Measurements from ENCODE around the gene AKAP11.

The AKAP11 gene

GRCh38 chr13:42334329-42334706, 62.4 kb downstream of the AKAP11 start:
- DNase-seq, result peak in 1 of 2 donors; percentile 8

GRCh38 chr13:42337808-42338600, 66.1 kb downstream of the AKAP11 start:
- no peak for DNase-seq

- no peak for DNase-seq
Observed at GRCh38 chr13:42345367-42345766, 73.4 kb downstream of the AKAP11 start.

GRCh38 chr13:42348576-42348975, 76.6 kb downstream of the AKAP11 start:
- DNase-seq, result no peak

GRCh38 chr13:42350141-42350540, 78.2 kb downstream of the AKAP11 start:
- DNase-seq, result no peak

DNA sequence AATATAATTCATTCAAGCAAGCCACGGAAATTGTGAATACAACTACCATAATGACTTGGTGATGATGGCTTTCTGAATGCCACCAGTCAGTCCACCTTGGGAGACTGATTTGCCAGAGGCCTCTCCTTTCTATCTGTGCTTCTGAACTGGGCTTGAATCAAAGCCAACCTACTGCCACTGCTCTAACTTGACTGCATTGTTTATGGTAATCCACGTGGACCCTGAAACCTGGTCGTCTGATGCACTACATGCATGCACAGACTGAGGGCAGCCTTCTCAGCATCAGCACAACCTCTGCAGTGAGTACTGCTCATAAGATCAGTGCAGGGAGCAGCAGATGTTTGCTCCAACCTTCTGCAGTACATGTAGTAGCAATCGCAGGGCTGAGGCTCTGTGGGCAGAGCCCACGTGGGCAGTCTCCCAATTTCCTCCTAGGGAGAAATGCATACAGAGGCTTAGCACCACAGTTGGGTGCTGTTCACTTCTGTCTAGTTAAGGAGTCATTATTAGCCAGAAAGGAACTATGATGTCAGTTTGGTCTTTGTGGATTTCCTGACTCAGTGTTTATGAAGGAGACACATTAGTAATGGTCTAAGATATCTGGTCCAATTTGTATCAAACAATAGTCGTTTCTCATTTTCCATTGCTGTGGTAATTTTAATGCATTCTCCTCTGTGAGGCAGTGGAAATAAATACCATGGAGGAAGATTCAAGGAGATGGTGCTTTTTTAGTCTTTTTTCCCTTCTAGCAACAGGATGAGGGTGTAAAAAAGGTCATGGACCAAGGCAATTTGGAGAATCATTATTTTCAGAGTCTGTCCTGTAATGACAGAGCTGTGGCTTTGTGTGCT, 82.5 kb downstream of the AKAP11 start:
- peak; percentile 34 to 42 for DNase-seq

- DNase-seq, result peak; percentile 62 to 64
Observed at GRCh38 chr13:42355092-42355485, 83.1 kb downstream of the AKAP11 start.

GRCh38 chr13:42355491-42356183, 83.7 kb downstream of the AKAP11 start:
- no peak for DNase-seq

GRCh38 chr13:42356184-42356575, 84.2 kb downstream of the AKAP11 start:
- DNase-seq, result peak in 1 of 2 donors; percentile 35

DNA sequence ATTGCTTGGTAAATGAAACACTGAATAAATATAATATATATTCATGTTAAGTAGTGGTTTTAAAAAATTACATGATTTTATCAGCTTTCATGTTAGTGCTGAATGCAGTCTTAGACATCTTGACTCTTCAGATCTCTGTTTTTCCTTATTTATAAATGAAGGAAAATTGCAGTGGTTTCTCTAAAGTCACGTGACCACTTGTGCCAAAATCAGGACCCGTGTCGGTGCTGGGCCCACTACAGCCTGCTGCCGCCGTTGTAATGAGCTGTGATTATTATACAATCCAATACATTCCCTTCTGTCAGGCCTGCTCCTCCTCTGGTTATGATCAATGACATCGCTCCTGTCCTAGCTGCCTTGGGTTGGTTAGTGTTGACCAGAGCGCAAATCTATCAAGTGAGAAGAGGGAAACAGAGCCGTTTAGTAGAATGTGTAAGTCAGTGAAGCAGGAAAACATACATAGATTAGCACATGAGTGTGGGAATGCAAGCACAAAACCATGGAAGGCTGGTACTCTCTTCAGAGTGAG, 88.2 kb downstream of the AKAP11 start:
- no peak for DNase-seq

DNA sequence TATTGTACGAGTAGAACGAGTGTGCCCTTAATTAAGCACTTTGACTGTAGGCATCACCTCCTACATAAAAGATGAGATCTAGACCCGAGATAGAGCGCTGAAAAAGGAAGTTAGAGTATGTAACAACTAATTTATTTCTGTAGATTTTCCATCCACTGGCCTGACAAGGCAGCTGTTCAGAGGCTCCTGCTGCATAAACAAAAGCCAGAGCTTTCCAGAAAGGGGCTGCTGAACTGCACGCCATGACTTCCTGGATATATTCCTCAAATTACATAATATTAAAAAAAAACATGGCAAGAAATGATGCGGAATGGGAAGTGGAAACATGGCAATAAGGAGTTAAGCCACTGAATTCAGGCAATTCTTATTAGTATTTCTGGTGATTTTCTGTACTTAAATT, 89.7 kb downstream of the AKAP11 start:
- no peak for DNase-seq

GRCh38 chr13:42363941-42364612, 92.1 kb downstream of the AKAP11 start:
- no peak for DNase-seq

DNA sequence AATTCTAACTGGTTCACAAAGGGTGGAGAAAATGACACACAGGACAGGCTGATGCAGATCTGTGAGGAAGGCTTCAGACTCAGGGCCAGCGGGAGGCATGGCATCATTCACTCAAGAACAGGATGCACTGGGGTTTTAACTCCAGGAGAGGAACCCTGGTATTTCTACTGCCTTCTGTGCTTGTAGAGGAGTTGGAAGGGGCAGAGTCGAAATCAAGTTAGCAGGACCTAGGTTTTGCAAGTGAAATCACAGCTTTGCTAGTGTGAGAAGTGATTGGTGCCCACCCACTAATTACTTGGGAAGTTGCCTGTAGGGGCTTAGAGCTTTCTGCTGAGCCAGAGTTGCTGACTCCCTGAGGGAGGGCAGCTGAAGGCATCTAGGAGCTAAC, 92.7 kb downstream of the AKAP11 start:
- DNase-seq, result no peak

GRCh38 chr13:42367831-42368230, 95.9 kb downstream of the AKAP11 start:
- no peak for DNase-seq

- peak; percentile 35 to 37 for DNase-seq
Observed at GRCh38 chr13:42369071-42369797, 97.3 kb downstream of the AKAP11 start.

DNA sequence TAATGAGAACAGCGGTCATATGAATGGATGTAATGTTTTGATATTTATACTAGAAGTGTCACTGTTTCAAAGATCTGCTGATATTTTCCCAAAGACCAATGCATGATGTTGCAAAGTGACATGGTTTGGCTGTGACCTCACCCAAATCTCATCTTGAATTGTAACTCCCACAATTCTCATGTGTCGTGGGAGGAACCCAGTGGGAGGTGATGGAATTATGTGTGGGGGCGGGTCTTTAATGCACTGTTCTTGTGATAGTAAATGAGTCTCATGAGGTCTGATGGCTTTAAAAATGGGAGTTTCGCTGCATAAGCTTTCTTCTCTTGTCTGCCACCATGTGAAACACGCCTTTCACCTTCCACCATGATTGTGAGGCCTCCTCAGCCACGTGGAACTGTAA, 98.3 kb downstream of the AKAP11 start:
- DNase-seq, result peak in 1 of 2 donors; percentile 29
